K562 (cell line): Measurements from ENCODE around the gene BROX. TPM values are rescaled to one million over a fixed set of nuclear protein-coding genes. Genes with fewer than 3 reads are reported as not detected.

Experiments
- ATAC-seq: fragments of 200-7000 bp; cut with Tn5 transposase; 3 replicates; pipeline ENCODE4 v1.9.1; 2020; ENCODE audit warnings: moderate library complexity
- BruUV-seq: library from RNA; stranded (reverse); fragments of 400-500 nt; replicated peaks from 2 replicates; lab custom pipeline; 2021; lab: Mats Ljungman, UMichigan
- CTCF ChIA-PET: fragments of 300-600 bp; formaldehyde crosslinking; extraction: SDS; loops from one replicate; lab custom pipeline; 2021; ENCODE audit warnings: low intra/inter-chr PET ratio; lab: Yijun Ruan, JAX
- POLR2A ChIA-PET: fragments of 300-600, 350-650 bp; sonication (Branson Sonifier 250); formaldehyde crosslinking; extraction: SDS; loops from one replicate; lab custom pipeline; 2021; ENCODE audit warnings: antibody characterized with exemption, inconsistent platforms; lab: Yijun Ruan, JAX
- DNase-seq, 4 experiments: peaks; one replicate each; pipeline versions ENCODE4 v3.0.0 to v3.0.0-alpha.2; 2011 to 2018; ENCODE audit warnings: low spot score in 3 of 4, mixed read lengths in 3 of 4; ENCODE audit errors: extremely low read depth in 1 of 4
- FAIRE-seq: peaks from 2 replicates; lab custom pipeline; 2011; peaks lifted over from hg19 to GRCh38; lab: Jason Lieb, UNC
- H2AFZ ChIP-seq: 2 replicates; pipeline ENCODE4 v1.6.0; 2011; ENCODE audit warnings: low read depth, low read length, control low read depth, inconsistent platforms
- H3K27ac ChIP-seq: fragments of 200-600 bp; 3 replicates; pipeline ENCODE4 v1.8.0; 2011; ENCODE audit warnings: low read depth, mild to moderate bottlenecking, control low read depth, inconsistent platforms, low read length, moderate library complexity, mixed read lengths; ENCODE audit errors: extremely low read depth
- H3K27me3 ChIP-seq, 2 experiments: fragments of 300-600 bp in 1 of 2; 2 replicates in 1 of 2; 3 replicates in 1 of 2; pipeline versions ENCODE4 v1.6.0 to v1.8.0; 2011; ENCODE audit warnings: inconsistent platforms in 2 of 2, low read length in 2 of 2, mild to moderate bottlenecking in 1 of 2, mixed read lengths in 1 of 2, moderate library complexity in 1 of 2; ENCODE audit not compliant: control insufficient read depth in 2 of 2, insufficient read depth in 2 of 2
- H3K36me3 ChIP-seq: fragments of 300-600 bp; 3 replicates; pipeline ENCODE4 v1.8.0; 2011; ENCODE audit warnings: mild to moderate bottlenecking, low read length, inconsistent platforms; ENCODE audit not compliant: control insufficient read depth, insufficient read depth
- H3K4me1 ChIP-seq, 2 experiments: fragments of 200-600 bp in 1 of 2; replicated peaks in 1 of 2; 2 replicates in 1 of 2; 3 replicates in 1 of 2; pipeline versions ENCODE4 v1.5.1 to v1.8.0; 2011; ENCODE audit warnings: inconsistent platforms in 2 of 2, low read length in 2 of 2, mild to moderate bottlenecking in 1 of 2, mixed read lengths in 1 of 2, moderate library complexity in 1 of 2; ENCODE audit not compliant: control insufficient read depth in 2 of 2, insufficient read depth in 2 of 2
- H3K4me2 ChIP-seq: 2 replicates; pipeline ENCODE4 v1.6.1; 2011; ENCODE audit warnings: low read length, control low read depth, inconsistent platforms, mixed read lengths; ENCODE audit not compliant: insufficient read depth
- H3K4me3 ChIP-seq: fragments of 200-600 bp; sonication (generic), shearing (Covaris generic); 2 replicates; pipeline ENCODE4 v1.5.1; 2016; ENCODE audit warnings: control low read depth, inconsistent platforms
- H3K79me2 ChIP-seq: fragments of 200-600 bp; 3 replicates; pipeline ENCODE4 v1.8.0; 2011; ENCODE audit warnings: low read length, inconsistent platforms; ENCODE audit not compliant: control insufficient read depth, insufficient read depth
- H3K9ac ChIP-seq, 2 experiments: 2 replicates each; pipeline versions ENCODE4 v1.6.0 to v1.6.1; 2011; ENCODE audit warnings: low read depth in 2 of 2, low read length in 2 of 2, control low read depth in 1 of 2, inconsistent platforms in 1 of 2, mild to moderate bottlenecking in 1 of 2, mixed read lengths in 1 of 2; ENCODE audit not compliant: insufficient read depth in 1 of 2
- H3K9me1 ChIP-seq: one replicate; pipeline ENCODE4 v1.6.0; 2011; ENCODE audit warnings: inconsistent platforms, mild to moderate bottlenecking, low read length, moderate library complexity; ENCODE audit not compliant: control insufficient read depth, insufficient read depth
- H3K9me3 ChIP-seq: replicated peaks from 2 replicates; pipeline ENCODE4 v1.5.1; 2011; ENCODE audit warnings: low read depth, low read length, inconsistent platforms; ENCODE audit not compliant: control insufficient read depth, insufficient read depth
- H4K20me1 ChIP-seq: replicated peaks from 2 replicates; pipeline ENCODE4 v1.6.1; 2011; ENCODE audit warnings: low read length, inconsistent platforms, mixed read lengths; ENCODE audit not compliant: control insufficient read depth, insufficient read depth
- CBFA2T2 ChIP-seq: fragments of 450-650 bp; conservative IDR thresholded peaks from 2 replicates; pipeline ENCODE4 v1.6.1; 2017; ENCODE audit warnings: mild to moderate bottlenecking
- CBX8 ChIP-seq: fragments of 200-600 bp; sonication (generic); IDR thresholded peaks from 2 replicates; pipeline ENCODE4 v1.6.1; 2012; ENCODE audit warnings: borderline replicate concordance, mixed run types, low read depth, mild to moderate bottlenecking, moderate library complexity, mixed read lengths, low read length, control low read depth, inconsistent platforms; ENCODE audit not compliant: poor library complexity, severe bottlenecking; ENCODE audit errors: extremely low read depth
- DLX4 ChIP-seq: fragments of 250-450 bp; sonication (Bioruptor Pico); IDR thresholded peaks from 2 replicates; pipeline ENCODE4 v1.6.1; 2021; ENCODE audit warnings: mild to moderate bottlenecking
- ETS2 ChIP-seq: IDR thresholded peaks from 2 replicates; pipeline ENCODE4 v1.6.1; 2016; ENCODE audit warnings: borderline replicate concordance, missing genetic modification characterization, mild to moderate bottlenecking, moderate library complexity, missing compliant biosample characterization; ENCODE audit not compliant: poor library complexity, severe bottlenecking
- HDAC3 ChIP-seq: fragments of 450-650 bp; IDR thresholded peaks from 2 replicates; pipeline ENCODE4 v1.6.1; 2018; ENCODE audit warnings: borderline replicate concordance, mild to moderate bottlenecking, moderate library complexity; ENCODE audit not compliant: partially characterized antibody
- HNRNPH1 ChIP-seq: fragments of 200-400 bp; formaldehyde crosslinking; optimal IDR thresholded peaks from 2 replicates; pipeline ENCODE3; 2017; ENCODE audit warnings: low read depth, mild to moderate bottlenecking, low read length, moderate library complexity
- HSF4 ChIP-seq: fragments of 250-450 bp; sonication (Bioruptor Pico); IDR thresholded peaks from 2 replicates; pipeline ENCODE4 v2.1.2; 2022; ENCODE audit warnings: mild to moderate bottlenecking, moderate library complexity, borderline replicate concordance
- ILF3 ChIP-seq: fragments of 450-650 bp; IDR thresholded peaks from 2 replicates; pipeline ENCODE4 v1.6.1; 2018; ENCODE audit warnings: antibody characterized with exemption, mild to moderate bottlenecking, moderate library complexity, borderline replicate concordance
- JUNB ChIP-seq: fragments of 450-650 bp; formaldehyde crosslinking; conservative IDR thresholded peaks from 2 replicates; pipeline ENCODE4 v1.4.0; 2020; ENCODE audit warnings: mild to moderate bottlenecking
- RNF219 ChIP-seq: fragments of 250-450 bp; sonication (Bioruptor Pico); IDR thresholded peaks from 2 replicates; pipeline ENCODE4 v1.5.0; 2022; ENCODE audit warnings: mild to moderate bottlenecking
- SAFB2 ChIP-seq: fragments of 200-400 bp; formaldehyde crosslinking; IDR thresholded peaks from 2 replicates; pipeline ENCODE4 v1.6.1; 2018; ENCODE audit warnings: borderline replicate concordance, low read length, low read depth, moderate library complexity; ENCODE audit not compliant: severe bottlenecking
- SP2 ChIP-seq: IDR thresholded peaks from 2 replicates; pipeline ENCODE4 v1.6.1; 2011; ENCODE audit warnings: mild to moderate bottlenecking, low read depth, low read length, moderate library complexity; ENCODE audit not compliant: poor library complexity, severe bottlenecking; ENCODE audit errors: extremely low read depth
- TRIM25 ChIP-seq: fragments of 450-650 bp; IDR thresholded peaks from 2 replicates; pipeline ENCODE4 v1.7.0; 2016; ENCODE audit warnings: borderline replicate concordance
- WHSC1 ChIP-seq: IDR thresholded peaks from one replicate; pipeline ENCODE4 v1.6.1; 2012; ENCODE audit warnings: low read length, control low read depth, inconsistent platforms
- ZNF311 ChIP-seq: fragments of 250-450 bp; sonication (Bioruptor Pico); IDR thresholded peaks from 2 replicates; pipeline ENCODE4 v1.4.0; 2020; ENCODE audit warnings: mild to moderate bottlenecking, moderate library complexity
- WGBS: fragments of 100-300 bp; shearing (Covaris generic); methylation state at CpG from one replicate; pipeline ENCODE4 v1.1.6; 2016; ENCODE audit warnings: low coverage, mixed read lengths; ENCODE audit not compliant: insufficient coverage; ENCODE audit errors: missing lambda C conversion rate; 5-methylcytosine and 5-hydroxymethylcytosine counted together
- in situ Hi-C: fragments of 300-500 bp; cut with MboI; formaldehyde crosslinking; loops from 4 replicates; pipeline ENCODE4 v1.15.0; 2018; ENCODE audit warnings: inconsistent platforms, mixed read lengths
- intact Hi-C: fragments of 100-400 bp; cut with micrococcal nuclease; formaldehyde crosslinking; loops from 2 replicates; pipeline ENCODE4 v1.14.2; 2022
- polyA plus RNA-seq, 8 experiments: library from polyadenylated mRNA; depleted of rRNA in 4 of 8; stranded (reverse) in 5 of 8; unstranded in 3 of 8; fragments of >200 nt; fragmentation: Nextera tagmentation in 2 of 8; fragmentation: Illumina TruSeq in 1 of 8; extraction: Ambion mirVana in 2 of 8; extraction: Trizol in 1 of 8; gene quantifications; 2 replicates each; pipeline versions ENCODE4 v1.2.1 to v1.2.3, GENCODE V29; 2011 to 2014; ENCODE audit warnings: inconsistent platforms in 1 of 8, missing spikeins in 1 of 8
- total RNA-seq, 7 experiments: library from RNA; depleted of rRNA in 6 of 7; stranded (reverse); fragments of >200 nt in 6 of 7; fragmentation: Illumina TruSeq in 2 of 7; extraction: Trizol in 2 of 7; gene quantifications; 2 replicates each; pipeline versions ENCODE4 v1.2.1 to v1.2.3, GENCODE V29; 2011 to 2021; ENCODE audit warnings: low replicate concordance in 1 of 7

Gene BROX
- total and polyA plus RNA-seq, 9 of the 15 experiments (the other 6 are each of a cell fraction or from before 2014, with no cell fraction given) = 9.4 to 153 (median 45.1) TPM

GRCh38 chr1:222772996-222773379 lies 60.6 kb downstream of the BROX start:
- POLR2A ChIA-PET = no interaction called here
- DNase-seq (no peak), FAIRE-seq (no peak), ATAC-seq (no peak)
- Histone ChIP-seq H3K27me3 (no peaks in the 10 kb centered on the region), H3K79me2 (no peaks in the 10 kb centered on the region), H3K9me3 (no peaks in the 10 kb centered on the region), H3K4me1 (no peaks in the 10 kb centered on the region), H3K27ac (no peak overlapping the region), H3K9me1 (no peaks in the 10 kb centered on the region), H2AFZ (no peak overlapping the region), H3K9ac (no peak overlapping the region), H3K4me2 (no peak overlapping the region), H4K20me1 (no peaks in the 10 kb centered on the region), H3K36me3 (no peaks in the 10 kb centered on the region), H3K4me3 (no peak overlapping the region)
- intact Hi-C loops (no loop called here), in situ Hi-C loops (no loop called here)
- CTCF ChIA-PET = no interaction called here
- WGBS = 0% methylated on average over 4 of the region's 4 CpGs
- BruUV-seq = no TSS peak
- TF ChIP-seq ETS2 (tag) (no peak), ILF3 (no peak), SP2 (no peak), WHSC1 (no peak), JUNB (CRISPR knock-in tag) (no peak), SAFB2 (no peak), CBFA2T2 (no peak), RNF219 (no peak), DLX4 (CRISPR knock-in tag) (no peak), ZNF311 (CRISPR knock-in tag) (no peak), HDAC3 (no peak), CBX8 (no peak), HNRNPH1 (no peak), HSF4 (CRISPR knock-in tag) (no peak), TRIM25 (no peak)
